SH-SY5Y (cell line): ENCODE measurements around the gene P2RX6.

ENCODE experiments used
- GATA2 ChIP-seq: IDR thresholded peaks from 2 replicates; pipeline ENCODE4 v1.6.1; 2011; ENCODE audit warnings: mild to moderate bottlenecking, low read depth, low read length
- GATA3 ChIP-seq: IDR thresholded peaks from 2 replicates; pipeline ENCODE4 v1.6.1; 2011; ENCODE audit warnings: low read depth, mild to moderate bottlenecking, low read length, moderate library complexity

GRCh38 chr22:21074102-21074715 lies 59.2 kb downstream of the P2RX6 start:
- TF ChIP-seq GATA3 (no peak), GATA2 (no peak)
